HepG2 (cell line): Measurements from ENCODE around the gene SRRM3. TPM values are rescaled to one million over a fixed set of nuclear protein-coding genes. Genes with fewer than 3 reads are reported as not detected.
A peak's percentile ranks its signal among the peaks of the same experiment; 100 is the strongest.

Source experiments
- ARID4A ChIP-seq: sonication (generic); formaldehyde crosslinking; IDR thresholded peaks from 2 replicates; pipeline ENCODE4 v1.5.0; 2020; ENCODE audit warnings: mild to moderate bottlenecking, missing genetic modification reagents, borderline replicate concordance
- ATF5 ChIP-seq: sonication (generic); formaldehyde crosslinking; IDR thresholded peaks from 2 replicates; pipeline ENCODE4 v1.4.0; 2020; ENCODE audit warnings: mild to moderate bottlenecking, low read depth, missing genetic modification reagents
- GATAD1 ChIP-seq: IDR thresholded peaks from 2 replicates; pipeline ENCODE4 v1.6.1; 2016; ENCODE audit warnings: missing genetic modification reagents, missing compliant biosample characterization
- HMGXB3 ChIP-seq: sonication (generic); formaldehyde crosslinking; IDR thresholded peaks from 2 replicates; pipeline ENCODE4 v1.4.0; 2020; ENCODE audit warnings: missing genetic modification reagents, borderline replicate concordance
- MLX ChIP-seq: IDR thresholded peaks from 2 replicates; pipeline ENCODE4 v1.6.1; 2016
- PAXIP1 ChIP-seq: sonication (generic); formaldehyde crosslinking; conservative IDR thresholded peaks from 2 replicates; pipeline ENCODE4 v1.4.0; 2020; ENCODE audit warnings: mild to moderate bottlenecking, missing genetic modification reagents, moderate library complexity
- PLSCR1 ChIP-seq: sonication (generic); formaldehyde crosslinking; IDR thresholded peaks from 2 replicates; pipeline ENCODE4 v1.5.0; 2020; ENCODE audit warnings: missing genetic modification reagents, mild to moderate bottlenecking, borderline replicate concordance
- RARG ChIP-seq: sonication (generic); formaldehyde crosslinking; IDR thresholded peaks from 2 replicates; pipeline ENCODE4 v1.4.0; 2020; ENCODE audit warnings: low read depth, mild to moderate bottlenecking, missing genetic modification reagents
- RORA ChIP-seq: sonication (generic); formaldehyde crosslinking; IDR thresholded peaks from 2 replicates; pipeline ENCODE4 v1.5.0; 2020; ENCODE audit warnings: mild to moderate bottlenecking, missing genetic modification reagents, moderate library complexity
- TEAD3 ChIP-seq: optimal IDR thresholded peaks from 2 replicates; pipeline ENCODE3; 2016; ENCODE audit warnings: borderline replicate concordance
- ZNF570 ChIP-seq: sonication (generic); formaldehyde crosslinking; IDR thresholded peaks from 2 replicates; pipeline ENCODE4 v1.4.0; 2020; ENCODE audit warnings: mild to moderate bottlenecking, missing genetic modification reagents, borderline replicate concordance
- ZNF788 ChIP-seq: sonication (generic); formaldehyde crosslinking; IDR thresholded peaks from 2 replicates; pipeline ENCODE4 v1.5.0; 2020; ENCODE audit warnings: mild to moderate bottlenecking, missing genetic modification reagents, borderline replicate concordance
- polyA plus RNA-seq, 8 experiments: library from polyadenylated mRNA; depleted of rRNA in 3 of 8; stranded (reverse) in 7 of 8; unstranded in 1 of 8; fragments of >200 nt; fragmentation: Illumina TruSeq in 4 of 8; extraction: Trizol in 4 of 8; gene quantifications; 2 replicates each; pipeline versions ENCODE4 v1.2.1 to v1.2.3, GENCODE V29; 2011 to 2016; ENCODE audit warnings: low read depth in 4 of 8, missing spikeins in 1 of 8, mixed read lengths in 1 of 8; ENCODE audit not compliant: insufficient read depth in 1 of 8
- total RNA-seq, 5 experiments: library from RNA; depleted of rRNA; stranded (reverse); fragments of >200 nt; fragmentation: Illumina TruSeq; extraction: Trizol; gene quantifications; 2 replicates each; pipeline ENCODE4 v1.2.3, GENCODE V29; 2016; ENCODE audit warnings: low read depth in 1 of 5

Gene SRRM3
- total and polyA plus RNA-seq, 2 of the 13 experiments (the other 11 are each of a cell fraction or from before 2014, with no cell fraction given) = 0.13 to 0.54 TPM

- TF ChIP-seq RARG (CRISPR knock-in tag) (no peak), ZNF570 (CRISPR knock-in tag) (no peak), GATAD1 (peak; percentile 83), ARID4A (CRISPR knock-in tag) (peak; percentile 94), HMGXB3 (CRISPR knock-in tag) (peak; percentile 89; the same call in 1 of the 2 replicates), MLX (CRISPR knock-in tag) (no peak), ATF5 (peak; percentile 83; the same call in 1 of the 2 replicates), PLSCR1 (CRISPR knock-in tag) (no peak), RORA (CRISPR knock-in tag) (no peak), ZNF788 (CRISPR knock-in tag) (peak; percentile 97), TEAD3 (CRISPR knock-in tag) (peak; percentile 79), PAXIP1 (CRISPR knock-in tag) (0 out of 2 replicates have a peak, but pooled peaks have one; percentile 37)
Observed at GRCh38 chr7:76201732-76202665, at the start of gene SRRM3 (continued).
